Astrocyte of the spinal cord (primary cell): ENCODE results near the gene MTG2.
"Not testable (repeated sequence)": the region's sequence is repeated elsewhere in the genome, so short reads cannot be mapped to it uniquely, and the experiment has no call there.

ENCODE experiments used
- DNase-seq: peaks from one replicate; pipeline ENCODE4 v3.0.0; 2011; ENCODE audit warnings: low read depth, low spot score
- H3K4me3 ChIP-seq: 2 replicates; pipeline ENCODE4 v1.5.1; 2011; ENCODE audit warnings: low read depth, mild to moderate bottlenecking, low read length, moderate library complexity
- CTCF ChIP-seq: IDR thresholded peaks from 2 replicates; pipeline ENCODE4 v1.5.1; 2012; ENCODE audit warnings: low read depth, mild to moderate bottlenecking, low read length, inconsistent platforms
- in situ Hi-C: cut with HindIII; loops from 2 replicates; pipeline ENCODE4 v1.10.0; 2017; ENCODE audit warnings: low sequenced_read_pairs

The MTG2 gene

GRCh38 chr20:62145688-62146018 is 37.2 kb upstream of the MTG2 start:
- DNase-seq: no peak
- in situ Hi-C loops: no loop called here
- H3K4me3 ChIP-seq: no peak overlapping the region
- TF ChIP-seq CTCF: no peak

GRCh38 chr20:62146019-62146755 is 36.6 kb upstream of the MTG2 start:
- no peak for DNase-seq
- no peak for TF ChIP-seq CTCF
- H3K4me3 ChIP-seq: no peak overlapping the region
- in situ Hi-C loops: no loop called here

- in situ Hi-C loops: no loop called here
- no peak overlapping the region for H3K4me3 ChIP-seq
- DNase-seq: no peak
- no peak for TF ChIP-seq CTCF
These were observed 35.7 kb upstream of the MTG2 start for GRCh38 chr20:62147125-62147524.

GRCh38 chr20:62147528-62147927 is 35.3 kb upstream of the MTG2 start:
- DNase-seq: no peak
- TF ChIP-seq CTCF: no peak
- H3K4me3 ChIP-seq: no peak overlapping the region
- in situ Hi-C loops: no loop called here

GRCh38 chr20:62148383-62148782 is 34.4 kb upstream of the MTG2 start:
- DNase-seq, in situ Hi-C loops, H3K4me3 ChIP-seq: not testable (repeated sequence)

- no peak for TF ChIP-seq CTCF
- in situ Hi-C loops: no loop called here
- DNase-seq: no peak
- H3K4me3 ChIP-seq: no peak overlapping the region
These were observed 33.9 kb upstream of the MTG2 start for GRCh38 chr20:62148908-62149314.

- no peak for TF ChIP-seq CTCF
- in situ Hi-C loops: no loop called here
- H3K4me3 ChIP-seq: no peak overlapping the region
- no peak for DNase-seq
These were observed 33.1 kb upstream of the MTG2 start for GRCh38 chr20:62149532-62150309.
